ENCODE results near the gene AOC3.

- no peak for TF ChIP-seq CTCF (IDR thresholded peaks at IDR 0.05; ENCODE audit: control extremely low read depth in 1 of 3, insufficient read depth in 1 of 3, low read depth in 1 of 3, low read length in 3 of 3)
- TF ChIP-seq RXRA (IDR thresholded peaks at IDR 0.05; ENCODE audit: insufficient read depth, low read depth, low read length): no peak
- no peak for TF ChIP-seq TAF1 (IDR thresholded peaks at IDR 0.05; ENCODE audit: low read depth, low read length)
- TF ChIP-seq, protein P1, sequence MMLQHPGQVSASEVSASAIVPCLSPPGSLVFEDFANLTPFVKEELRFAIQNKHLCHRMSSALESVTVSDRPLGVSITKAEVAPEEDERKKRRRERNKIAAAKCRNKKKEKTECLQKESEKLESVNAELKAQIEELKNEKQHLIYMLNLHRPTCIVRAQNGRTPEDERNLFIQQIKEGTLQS (IDR thresholded peaks at IDR 0.05; ENCODE audit: insufficient read depth, low read depth, low read length): no peak
- no peak for TF ChIP-seq SIN3A (conservative IDR thresholded peaks at IDR 0.05 in 1 of 2, IDR thresholded peaks at IDR 0.05 in 1 of 2; ENCODE audit: low read depth in 1 of 2, low read length in 2 of 2)
- TF ChIP-seq RAD21 (IDR thresholded peaks at IDR 0.05 in 1 of 2, conservative IDR thresholded peaks at IDR 0.05 in 1 of 2; ENCODE audit: low read depth in 2 of 2, low read length in 2 of 2): no peak
- no peak for TF ChIP-seq CHD2 (IDR thresholded peaks at IDR 0.05; ENCODE audit: low read length)
These were observed 4.1 kb downstream of the AOC3 start for GRCh38 chr17:42855048-42855596.

All from H1 (cell line).